Mammary epithelial cell (primary cell): Measurements from ENCODE around the gene CARM1.

Source experiments
- CTCF ChIP-seq, 2 donors: IDR thresholded peaks in 1 of 2; conservative IDR thresholded peaks in 1 of 2; 2 replicates each; pipeline ENCODE4 v1.5.1; 2011 to 2012; ENCODE audit warnings: inconsistent platforms in 2 of 2, low read length in 2 of 2, mild to moderate bottlenecking in 2 of 2, control low read depth in 1 of 2, low read depth in 1 of 2; ENCODE audit not compliant: insufficient read depth in 1 of 2; ENCODE audit errors: extremely low read depth in 1 of 2
- EZH2 ChIP-seq: IDR thresholded peaks from 2 replicates; pipeline ENCODE4 v1.6.1; 2012; ENCODE audit warnings: low read length, inconsistent platforms, borderline replicate concordance

- TF ChIP-seq CTCF (conservative IDR thresholded peaks at IDR 0.05 in 1 of 2, IDR thresholded peaks at IDR 0.05 in 1 of 2; ENCODE audit: extremely low read depth in 1 of 2, insufficient read depth in 1 of 2, low read depth in 1 of 2, low read length in 2 of 2): no peak
- TF ChIP-seq EZH2: no peak
Observed at GRCh38 chr19:10945264-10945663, 73.9 kb downstream of the CARM1 start.
